Measurements from ENCODE around the gene ASTN2. TPM values are rescaled to one million over a fixed set of nuclear protein-coding genes. Genes with fewer than 3 reads are reported as not detected.

The ASTN2 gene
- total RNA-seq, 4 donors from 2014 or later, result 0.94 to 5.6 (median 3.7) TPM

- TF ChIP-seq POLR2A (IDR thresholded peaks at IDR 0.05), result no peak
- TF ChIP-seq CTCF (IDR thresholded peaks at IDR 0.05), result no peak
- Histone ChIP-seq H3K4me3 (replicated peaks in 1 of 3) (no peak overlapping the region), H3K9me3 (no peaks in the 10 kb centered on the region), H3K36me3 (no peaks in the 10 kb centered on the region), H3K27me3 (no peaks in the 10 kb centered on the region), H3K4me1 (no peaks in the 10 kb centered on the region), H3K27ac (no peak overlapping the region)
- WGBS, 2 donors, result 79 to 80% methylated on average over 5 of the region's 5 CpGs
- intact Hi-C loops (cut with DNase I), result no loop called here
- DNase-seq, result no peak
Observed at GRCh38 chr9:117303643-117304230, 111.1 kb downstream of the ASTN2 start.

DNA sequence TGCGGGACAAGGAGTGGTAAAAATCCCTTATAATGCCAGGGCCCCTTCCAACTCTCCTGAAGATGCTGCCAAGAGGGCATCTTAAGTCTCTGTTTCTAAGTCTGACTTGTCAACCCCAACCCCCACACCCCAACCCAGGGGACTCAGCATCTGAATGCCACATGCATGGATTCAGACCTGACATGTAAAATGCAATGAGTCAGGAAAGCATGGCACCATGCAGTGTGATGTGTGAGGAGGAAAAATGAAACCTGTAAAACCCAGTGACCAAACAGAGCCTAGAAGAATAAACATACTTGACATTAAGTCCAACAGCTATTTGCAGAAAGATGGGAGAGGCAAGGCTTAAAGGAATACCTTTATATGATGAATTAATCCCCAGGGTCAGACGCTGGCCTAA is 112.4 kb downstream of the ASTN2 start:
- no peak for TF ChIP-seq POLR2A (IDR thresholded peaks at IDR 0.05)
- no peak for TF ChIP-seq CTCF (IDR thresholded peaks at IDR 0.05)
- 78 to 87% methylated on average over 2 of the region's 2 CpGs for WGBS, 2 donors

DNA sequence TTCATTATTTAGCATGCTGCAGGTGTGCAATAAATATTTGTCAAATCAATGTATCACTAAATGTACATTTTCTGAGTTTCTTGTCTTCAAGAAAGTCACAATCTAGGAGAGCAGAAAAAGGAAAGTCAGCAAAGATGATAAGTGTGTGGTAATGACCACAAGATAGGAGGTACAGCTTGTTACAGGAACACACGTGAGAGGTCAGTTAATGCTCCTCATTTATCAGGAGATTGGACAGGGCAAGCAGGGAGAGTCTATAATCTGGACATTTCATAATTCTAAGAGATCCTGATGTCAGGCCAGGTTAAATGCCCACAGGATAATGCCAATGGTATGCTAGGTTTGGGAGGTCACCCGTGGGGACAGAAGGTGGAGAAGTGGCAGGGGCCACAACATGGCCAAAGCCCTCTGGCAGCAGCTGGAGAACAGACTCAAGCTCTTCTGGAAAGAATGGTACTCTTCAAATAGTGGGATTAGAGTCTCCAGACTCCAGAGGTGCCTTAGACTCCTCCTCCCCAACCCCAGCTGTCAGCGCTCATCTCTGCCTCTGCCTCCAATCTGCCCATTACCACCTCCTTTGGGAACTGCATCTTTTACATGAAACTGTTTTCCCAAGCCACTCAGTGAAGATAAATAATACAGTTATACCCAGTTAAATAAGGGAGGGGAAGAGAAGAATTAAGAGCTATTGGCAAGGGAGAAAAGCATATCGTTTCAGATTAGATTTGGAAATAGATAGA is 114.3 kb downstream of the ASTN2 start:
- H3K4me1 ChIP-seq, result no peaks in the 10 kb centered on the region
- intact Hi-C loops (cut with DNase I), result no loop called here
- no peak for DNase-seq
- WGBS, 2 donors, result 74 to 78% methylated on average over 4 of the region's 4 CpGs
- no peak for TF ChIP-seq POLR2A (IDR thresholded peaks at IDR 0.05)
- no peak for TF ChIP-seq CTCF (IDR thresholded peaks at IDR 0.05)
- H3K4me3 ChIP-seq (replicated peaks in 1 of 3), result no peak overlapping the region
- H3K27ac ChIP-seq, result no peak overlapping the region
- no peaks in the 10 kb centered on the region for H3K36me3 ChIP-seq
- H3K27me3 ChIP-seq, result no peaks in the 10 kb centered on the region
- H3K9me3 ChIP-seq, result no peaks in the 10 kb centered on the region

More for the DNA sequence above, 112.4 kb downstream of the ASTN2 start:
- H3K27me3 ChIP-seq, result no peaks in the 10 kb centered on the region
- no peaks in the 10 kb centered on the region for H3K4me1 ChIP-seq
- intact Hi-C loops (cut with DNase I), result no loop called here
- DNase-seq, result no peak
- no peaks in the 10 kb centered on the region for H3K9me3 ChIP-seq
- H3K4me3 ChIP-seq (replicated peaks in 1 of 3), result no peak overlapping the region
- no peak overlapping the region for H3K27ac ChIP-seq
- H3K36me3 ChIP-seq, result no peaks in the 10 kb centered on the region

DNA sequence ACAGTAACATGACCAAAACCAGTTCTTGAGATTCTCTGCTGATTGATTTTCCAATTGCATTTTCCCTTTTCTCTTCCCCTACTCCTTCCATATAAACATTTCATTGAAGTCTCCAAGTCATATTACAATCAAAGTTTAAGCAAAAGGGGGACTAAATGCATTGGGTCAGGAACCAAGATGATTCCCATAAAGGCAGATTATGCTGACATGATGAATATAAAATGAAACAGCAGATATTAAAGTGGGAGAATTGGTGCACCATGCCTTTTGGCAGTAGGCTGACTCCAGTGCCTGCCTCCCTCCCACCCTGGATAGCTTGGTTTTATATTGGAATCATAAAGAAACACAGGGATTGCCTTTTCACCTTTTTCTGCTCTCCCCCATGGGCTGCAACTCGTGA is 118.4 kb downstream of the ASTN2 start:
- intact Hi-C loops (cut with DNase I), result no loop called here
- WGBS, 2 donors, result 53 to 75% methylated on average over 1 of the region's 1 CpG

More for the DNA sequence above, 118.4 kb downstream of the ASTN2 start:
- no peak overlapping the region for H3K4me3 ChIP-seq (replicated peaks in 1 of 3)
- DNase-seq, result no peak
- H3K27ac ChIP-seq, result no peak overlapping the region
- H3K36me3 ChIP-seq, result no peaks in the 10 kb centered on the region
- H3K27me3 ChIP-seq, result no peaks in the 10 kb centered on the region
- TF ChIP-seq CTCF (IDR thresholded peaks at IDR 0.05) (no peak), POLR2A (IDR thresholded peaks at IDR 0.05) (no peak)
- H3K4me1 ChIP-seq, result no peaks in the 10 kb centered on the region
- H3K9me3 ChIP-seq, result no peaks in the 10 kb centered on the region

Measured in thyroid gland (tissue), 4 donors.